GM21619 (cell line): ENCODE data around the gene DHX29.

Experiments used
- ATAC-seq: cut with Tn5 transposase; IDR thresholded peaks from one replicate; pipeline ENCODE4 v1.9.1; 2021; ENCODE audit not compliant: unreplicated experiment

DHX29 gene

DNA sequence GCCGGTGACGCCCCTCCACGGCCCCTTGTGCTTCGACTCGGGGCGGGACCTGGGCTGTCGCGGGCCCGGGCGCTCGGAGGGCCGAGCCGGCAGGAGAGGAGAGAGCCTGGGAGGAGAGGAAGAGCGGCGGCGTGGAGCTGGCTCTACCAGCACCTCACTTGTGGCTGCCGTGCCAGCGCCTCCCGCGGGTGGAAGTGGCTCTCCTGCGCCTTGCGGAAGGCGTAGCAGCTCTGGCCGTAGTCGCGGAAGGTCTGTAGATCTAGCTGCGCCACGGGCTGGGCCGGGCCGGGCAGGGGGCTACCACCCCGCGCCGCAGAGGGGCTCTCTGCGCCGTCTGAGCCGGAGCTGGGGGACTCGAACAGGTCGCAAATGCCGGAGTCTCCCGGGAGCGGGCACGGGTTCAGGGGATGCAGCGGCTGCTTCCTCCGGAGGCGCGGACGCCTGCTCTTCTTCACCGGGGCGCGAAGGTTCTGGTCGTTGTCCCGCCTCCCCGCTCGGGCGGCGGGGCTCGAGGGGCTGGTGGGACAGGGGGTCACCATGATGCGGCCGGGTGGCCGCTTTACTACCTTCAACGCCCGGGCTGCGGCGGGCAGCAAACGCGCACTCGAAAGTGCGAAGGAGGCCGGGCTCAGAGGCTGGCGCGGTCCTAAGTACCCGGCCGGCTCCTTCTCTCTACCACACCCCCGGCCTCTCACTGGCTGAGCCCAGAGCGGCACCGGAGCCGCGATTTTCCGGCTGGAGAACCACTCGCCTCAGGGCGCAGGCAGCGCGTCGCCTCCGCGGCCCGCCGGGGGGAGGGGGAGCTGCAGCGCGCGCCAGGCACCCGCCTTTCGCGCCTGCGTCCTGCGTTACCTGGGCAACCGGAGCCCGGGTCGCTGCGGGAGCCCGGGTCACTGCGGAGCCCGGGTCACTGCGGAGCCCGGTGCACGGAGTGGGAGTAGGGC is 74.2 kb downstream of the DHX29 start, which contains the start of gene CCNO:
Gene CCNO (minus strand): TSS at position 624 of the 944 bp plus-strand sequence. CDS start 85 bp downstream, at position 539.
- ATAC-seq = peak; percentile 68

GRCh38 chr5:55232271-55232984 is 75.1 kb downstream of the DHX29 start:
- ATAC-seq = no peak

- no peak for ATAC-seq
Measured at GRCh38 chr5:55231919-55232270, 75.6 kb downstream of the DHX29 start.

DNA sequence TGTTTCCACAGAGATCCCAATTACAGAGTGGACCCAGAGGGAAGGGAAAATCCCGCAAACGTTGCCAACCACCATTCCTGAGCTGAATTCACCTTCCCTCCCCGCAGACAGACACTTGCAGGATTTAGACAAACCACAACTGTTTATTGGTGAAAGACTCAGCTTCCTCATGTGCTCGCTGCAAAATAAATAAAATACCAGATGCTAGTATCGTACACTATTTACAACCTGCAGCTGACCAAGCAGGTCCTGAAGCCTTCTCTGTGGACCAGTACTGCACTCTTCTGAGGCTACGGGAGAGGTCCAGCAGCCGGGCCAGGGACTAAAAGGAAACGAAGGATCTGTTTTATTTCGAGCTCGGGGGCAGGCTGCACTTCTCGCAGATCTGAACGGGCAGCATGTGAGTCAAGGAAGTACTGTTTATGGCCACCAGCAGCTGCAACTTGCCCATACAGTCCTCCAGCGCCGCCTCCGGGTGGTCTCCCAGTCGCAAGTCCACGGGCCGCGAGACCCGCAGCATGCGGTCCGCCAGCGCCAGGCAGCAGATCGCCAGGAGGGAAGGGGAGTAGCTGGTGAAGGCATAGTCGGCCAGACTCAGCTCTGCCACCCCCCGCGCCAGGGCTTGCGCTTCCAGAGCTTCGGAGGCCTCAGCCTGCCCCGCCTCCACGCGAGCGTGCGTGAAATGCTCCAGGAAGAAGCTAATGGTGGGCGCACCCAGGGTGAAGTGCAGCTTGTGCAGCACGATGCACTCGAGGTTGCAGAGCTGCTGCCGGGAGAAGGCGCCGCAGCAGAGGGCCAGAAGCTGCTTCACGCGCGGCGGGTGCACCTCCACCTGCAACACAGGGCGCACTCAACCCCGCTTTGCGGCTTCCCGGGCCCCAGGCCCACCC is 76.2 kb downstream of the DHX29 start:
- ATAC-seq = no peak

DNA sequence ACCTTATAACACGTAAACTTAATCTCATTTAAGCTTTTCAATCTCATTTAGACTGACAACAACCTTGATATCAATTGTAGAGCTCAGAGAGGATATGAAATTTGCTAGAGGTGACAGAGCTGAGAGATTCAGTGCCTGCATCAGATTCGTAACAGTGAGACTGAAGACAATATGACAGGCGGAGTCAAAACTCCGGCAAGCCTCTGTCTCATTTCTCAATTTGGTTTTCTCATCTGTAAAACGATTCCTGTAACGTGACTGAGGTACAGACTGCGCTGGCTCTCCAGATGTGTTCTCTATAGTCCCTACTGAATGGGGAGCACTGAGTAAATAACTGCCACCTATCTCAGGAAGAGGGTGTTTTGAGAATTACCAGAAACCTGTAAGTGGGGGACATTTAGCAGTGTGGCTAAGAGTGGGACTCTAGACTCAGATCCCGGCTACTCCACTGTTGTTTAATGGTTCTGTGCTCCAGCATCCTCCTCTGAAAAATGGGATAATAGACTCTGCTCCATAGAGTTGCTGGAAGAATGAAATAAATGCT is 77.3 kb downstream of the DHX29 start:
- no peak for ATAC-seq

- ATAC-seq = no peak
Measured at GRCh38 chr5:55227664-55228430, 79.6 kb downstream of the DHX29 start.

DNA sequence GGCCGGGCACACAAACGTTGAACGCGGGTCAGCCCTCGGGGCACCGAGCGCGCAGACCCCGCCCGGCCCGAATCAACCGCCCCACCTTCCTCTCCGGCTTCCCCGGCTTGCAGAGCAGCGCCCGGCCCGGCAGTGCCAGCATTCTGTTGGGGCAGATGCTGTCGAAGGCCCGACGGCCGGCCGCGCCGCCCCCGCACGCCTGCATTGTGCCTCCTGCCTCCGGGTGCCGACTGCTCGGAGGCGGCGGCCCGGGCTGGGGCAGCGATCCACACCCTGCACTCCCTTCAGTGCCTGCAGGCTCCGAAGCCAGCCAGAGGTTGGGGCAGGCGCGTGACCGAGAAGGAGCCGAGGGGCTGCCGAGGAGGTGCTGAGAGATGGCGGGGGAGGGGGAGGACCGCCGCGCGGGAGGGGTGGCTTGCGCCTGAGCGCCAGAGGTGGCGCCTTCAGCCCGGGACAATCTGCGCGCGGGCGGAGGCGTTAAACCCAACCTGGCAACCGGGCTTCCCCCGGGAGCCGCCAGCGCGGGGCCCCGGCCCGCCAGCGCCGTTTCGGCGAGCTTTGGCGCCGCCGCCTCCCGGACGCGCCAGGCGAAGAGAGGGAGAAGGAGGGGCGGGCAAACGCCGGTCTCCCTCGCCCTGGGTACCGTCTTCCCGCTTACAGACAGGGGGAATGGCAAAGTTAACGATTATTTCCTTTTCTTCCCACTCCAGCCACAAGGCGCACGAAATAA is 80.4 kb downstream of the DHX29 start, which contains the start of gene MCIDAS:
Gene MCIDAS (minus strand): TSS at position 382 of the 730 bp plus-strand sequence. CDS start 177 bp downstream, at position 205.
- peak; percentile 48 for ATAC-seq

DNA sequence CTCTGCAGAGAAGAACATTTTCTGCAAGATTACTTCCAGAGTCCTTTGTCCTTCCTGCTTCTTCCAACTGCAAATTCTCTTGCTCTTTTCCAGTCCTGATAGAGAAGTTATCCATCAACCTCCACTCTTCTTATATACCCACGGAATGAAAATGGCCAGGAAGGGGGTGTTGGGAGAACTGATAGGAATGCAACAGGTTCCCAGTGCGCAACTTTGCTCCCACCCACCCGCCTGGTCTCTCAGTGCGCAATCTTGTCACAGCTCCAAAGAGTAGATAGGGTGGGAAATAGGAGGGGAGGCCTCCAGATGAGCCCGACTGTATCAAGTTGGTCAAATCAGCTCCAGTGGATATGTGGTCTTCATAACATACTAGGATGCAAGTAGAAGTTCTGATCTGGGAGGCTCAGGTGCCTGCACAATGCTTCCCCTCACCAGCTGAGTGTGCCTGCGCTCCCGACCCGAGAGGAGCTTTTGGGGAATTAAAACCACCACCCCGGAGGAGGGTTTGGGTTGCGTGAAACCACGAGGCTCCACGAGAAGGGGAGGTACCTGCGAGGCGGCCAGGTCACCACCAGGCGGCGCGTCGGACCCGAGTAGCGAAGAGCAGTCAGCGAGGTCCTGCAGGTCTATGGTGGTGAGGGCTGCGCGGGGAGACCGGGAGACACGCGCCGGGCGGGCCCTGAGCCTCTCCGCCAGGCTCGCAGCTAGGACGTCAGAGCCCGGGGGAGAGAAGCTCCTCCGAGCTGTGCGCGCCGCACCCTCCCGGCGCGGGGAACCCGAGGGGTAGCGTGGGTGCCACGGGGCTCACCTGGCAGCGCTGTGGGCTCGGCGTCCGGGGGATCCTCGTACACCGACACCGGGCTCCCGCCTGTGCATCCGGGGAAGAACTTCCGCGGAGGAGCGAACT is 81.2 kb downstream of the DHX29 start:
- peak; percentile 47 for ATAC-seq

DNA sequence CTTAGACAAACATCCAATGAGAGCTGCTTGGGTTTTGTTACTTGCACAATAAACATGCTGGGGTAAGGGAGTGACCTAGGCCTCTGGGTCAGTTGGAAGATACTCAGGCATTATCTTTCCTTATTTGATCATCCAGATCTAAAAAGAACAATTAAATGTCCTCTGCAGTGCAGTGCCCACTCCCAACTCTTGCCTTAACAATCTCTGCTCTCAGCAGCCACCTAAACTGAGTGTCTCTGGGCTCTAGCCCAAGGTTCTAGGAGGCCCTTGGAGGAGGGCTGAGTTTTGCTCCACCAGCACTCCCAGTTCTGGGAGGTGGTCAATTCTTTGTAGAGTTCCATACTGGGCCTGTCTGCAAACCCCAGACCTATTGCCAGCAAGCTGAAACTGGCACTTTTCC is 82.1 kb downstream of the DHX29 start:
- ATAC-seq = no peak

- no peak for ATAC-seq
Measured at GRCh38 chr5:55223812-55224240, 83.7 kb downstream of the DHX29 start.

GRCh38 chr5:55222985-55223811 is 84.3 kb downstream of the DHX29 start:
- no peak for ATAC-seq

- ATAC-seq = no peak
Measured at GRCh38 chr5:55222092-55222984, 85.2 kb downstream of the DHX29 start.

- ATAC-seq = no peak
Measured at GRCh38 chr5:55220433-55221185, 86.9 kb downstream of the DHX29 start.

DNA sequence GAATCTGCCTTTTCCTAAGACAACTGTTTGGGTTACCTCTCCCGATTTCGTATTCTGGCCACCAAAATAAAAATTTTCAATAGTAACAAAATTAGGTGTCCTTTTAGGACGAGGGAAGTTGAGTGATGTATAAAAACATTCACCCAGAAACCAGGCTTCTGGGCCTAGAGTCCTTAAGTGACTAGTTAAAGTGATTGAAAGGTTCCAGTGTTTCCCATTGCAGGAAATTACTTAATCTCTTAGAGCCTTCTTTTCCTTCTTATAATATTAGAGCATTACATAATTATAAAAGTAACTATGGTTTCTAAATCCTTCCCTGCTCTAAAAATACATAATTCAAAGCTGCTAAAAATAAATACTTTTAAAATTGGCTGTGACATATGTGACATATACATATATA is 87.7 kb downstream of the DHX29 start:
- ATAC-seq = no peak

- ATAC-seq = no peak
Measured at GRCh38 chr5:55218967-55219366, 88.5 kb downstream of the DHX29 start.
